CD4-positive, CD25-positive, alpha-beta regulatory T cell (primary cell): ENCODE data around the gene ATXN10. TPM values are rescaled to one million over a fixed set of nuclear protein-coding genes. Genes with fewer than 3 reads are reported as not detected.

Experiments used
- ATAC-seq, 2 donors: fragments of 150-1000 bp; cut with Tn5 transposase; one replicate each; pipeline ENCODE4 v1.10.0; 2021; ENCODE audit warnings: low read depth in 2 of 2, moderate number of reproducible peaks in 2 of 2, moderate library complexity in 1 of 2
- DNase-seq, 3 donors: peaks; one replicate each; pipeline versions ENCODE4 v3.0.0 to v3.0.0-alpha.2; 2012 to 2022; ENCODE audit warnings: mixed read lengths in 1 of 3
- H3K27ac ChIP-seq: one replicate; pipeline ENCODE4 v1.7.0; 2013; ENCODE audit warnings: mild to moderate bottlenecking, low read length; ENCODE audit not compliant: insufficient read depth, poor library complexity, severe bottlenecking
- H3K27me3 ChIP-seq: one replicate; pipeline ENCODE4 v1.7.0; 2013; ENCODE audit warnings: low read length; ENCODE audit not compliant: control insufficient read depth, insufficient read depth
- H3K36me3 ChIP-seq: one replicate; pipeline ENCODE4 v1.7.0; 2013; ENCODE audit warnings: mild to moderate bottlenecking, low read length, moderate library complexity; ENCODE audit not compliant: control insufficient read depth, insufficient read depth
- H3K4me1 ChIP-seq: 2 replicates; pipeline ENCODE4 v1.7.0; 2013; ENCODE audit warnings: mild to moderate bottlenecking, low read length; ENCODE audit not compliant: insufficient read depth, control insufficient read depth, poor library complexity, severe bottlenecking
- H3K4me3 ChIP-seq: one replicate; pipeline ENCODE4 v1.7.0; 2013; ENCODE audit warnings: low read depth, mild to moderate bottlenecking, low read length, moderate library complexity
- H3K9me3 ChIP-seq, 2 experiments: 1 replicate in 1 of 2; 2 replicates in 1 of 2; pipeline ENCODE4 v1.7.0; 2013; ENCODE audit warnings: low read length in 2 of 2, mild to moderate bottlenecking in 1 of 2, moderate library complexity in 1 of 2; ENCODE audit not compliant: control insufficient read depth in 2 of 2
- H3K27ac Mint-ChIP-seq, 3 donors: one replicate each; pipeline ENCODE4 v1.8.0; 2020 to 2022; ENCODE audit warnings: mild to moderate bottlenecking in 3 of 3, mixed read lengths in 3 of 3, moderate library complexity in 2 of 3
- H3K27me3 Mint-ChIP-seq: one replicate; pipeline ENCODE4 v1.8.0; 2022; ENCODE audit warnings: mild to moderate bottlenecking, mixed read lengths
- H3K36me3 Mint-ChIP-seq: one replicate; pipeline ENCODE4 v1.8.0; 2020; ENCODE audit warnings: mixed read lengths
- H3K4me1 Mint-ChIP-seq, 4 donors: one replicate each; pipeline ENCODE4 v1.8.0; 2020 to 2022; ENCODE audit warnings: mixed read lengths in 4 of 4, mild to moderate bottlenecking in 1 of 4
- H3K4me3 Mint-ChIP-seq, 4 donors: one replicate each; pipeline ENCODE4 v1.8.0; 2020 to 2022; ENCODE audit warnings: mild to moderate bottlenecking in 4 of 4, mixed read lengths in 4 of 4, moderate library complexity in 3 of 4
- H3K9me3 Mint-ChIP-seq, 7 donors: one replicate each; pipeline ENCODE4 v1.8.0; 2020 to 2022; ENCODE audit warnings: mixed read lengths in 7 of 7, mild to moderate bottlenecking in 3 of 7, moderate library complexity in 2 of 7
- polyA plus RNA-seq, 4 donors: library from polyadenylated mRNA; unstranded; fragments of 300-500 nt; fragmentation: Illumina TruSeq; gene quantifications; one replicate each; pipeline ENCODE4 v1.2.3, GENCODE V29; 2021
- total RNA-seq: library from RNA; stranded (reverse); gene quantifications from one replicate; pipeline ENCODE4 v1.2.3, GENCODE V29; 2022

The ATXN10 gene
- total and polyA plus RNA-seq, 5 donors from 2014 or later = 61.7 to 107 (median 80.6) TPM

DNA sequence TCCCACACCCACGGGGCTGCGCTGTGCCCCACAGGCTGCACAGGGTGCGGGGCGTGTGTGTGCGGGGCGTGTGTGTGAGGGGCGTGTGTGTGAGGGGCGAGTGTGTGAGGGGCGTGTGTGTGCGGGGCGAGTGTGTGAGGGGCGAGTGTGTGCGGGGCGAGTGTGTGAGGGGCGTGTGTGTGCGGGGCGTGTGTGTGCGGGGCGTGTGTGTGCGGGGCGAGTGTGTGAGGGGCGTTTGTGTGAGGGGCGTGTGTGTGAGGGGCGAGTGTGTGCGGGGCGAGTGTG, 218.7 kb downstream of the ATXN10 start:
- no peaks in the 10 kb centered on the region for H3K9me3 Mint-ChIP-seq
- Histone ChIP-seq H3K27me3 (no peaks in the 10 kb centered on the region), H3K27ac (no peak overlapping the region), H3K4me1 (no peaks in the 10 kb centered on the region), H3K9me3 (no peaks in the 10 kb centered on the region), H3K4me3 (no peak overlapping the region), H3K36me3 (no peaks in the 10 kb centered on the region)
- peaks cover 10% of the 10 kb centered on the region for H3K27me3 Mint-ChIP-seq
- DNase-seq = no peak
- no peak overlapping the region for H3K27ac Mint-ChIP-seq
- no peak overlapping the region for H3K4me3 Mint-ChIP-seq
- no peak for ATAC-seq
- no peaks in the 10 kb centered on the region for H3K4me1 Mint-ChIP-seq
- no peaks in the 10 kb centered on the region for H3K36me3 Mint-ChIP-seq

DNA sequence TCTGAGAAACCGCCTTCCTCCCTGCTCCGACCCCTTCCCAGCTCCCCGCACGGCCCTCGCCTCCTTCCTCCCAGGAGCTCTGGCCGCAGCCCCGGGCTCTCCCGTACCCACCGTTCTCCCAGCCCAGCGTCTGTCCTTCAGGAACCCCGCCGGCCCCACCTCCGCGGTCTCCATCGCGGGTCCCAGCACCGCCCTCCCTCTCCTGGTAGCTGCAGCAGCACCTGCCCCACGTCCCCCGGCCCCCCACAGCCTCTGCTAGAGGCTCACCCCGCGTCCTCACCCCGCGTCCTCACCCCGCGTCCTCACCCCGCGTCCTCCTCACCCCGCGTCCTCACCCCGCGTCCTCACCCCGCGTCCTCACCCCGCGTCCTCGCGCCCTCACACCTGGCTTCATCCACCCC, 219.4 kb downstream of the ATXN10 start:
- H3K27ac Mint-ChIP-seq = no peak overlapping the region
- no peaks in the 10 kb centered on the region for H3K4me1 Mint-ChIP-seq
- H3K36me3 Mint-ChIP-seq = no peaks in the 10 kb centered on the region
- Histone ChIP-seq H3K27ac (no peak overlapping the region), H3K36me3 (no peaks in the 10 kb centered on the region), H3K4me1 (no peaks in the 10 kb centered on the region), H3K27me3 (no peaks in the 10 kb centered on the region), H3K4me3 (no peak overlapping the region), H3K9me3 (no peaks in the 10 kb centered on the region)
- DNase-seq (no peak), ATAC-seq (no peak)
- H3K9me3 Mint-ChIP-seq = no peaks in the 10 kb centered on the region
- peaks cover 10% of the 10 kb centered on the region for H3K27me3 Mint-ChIP-seq
- no peak overlapping the region for H3K4me3 Mint-ChIP-seq

GRCh38 chr22:45891471-45891995, 219.9 kb downstream of the ATXN10 start:
- no peaks in the 10 kb centered on the region for H3K4me1 ChIP-seq
- no peak overlapping the region for H3K4me3 ChIP-seq
- H3K9me3 Mint-ChIP-seq = no peaks in the 10 kb centered on the region
- H3K36me3 ChIP-seq = no peaks in the 10 kb centered on the region
- H3K9me3 ChIP-seq = no peaks in the 10 kb centered on the region
- no peaks in the 10 kb centered on the region for H3K27me3 ChIP-seq
- no peak overlapping the region for H3K27ac Mint-ChIP-seq
- ATAC-seq = no peak
- no peak for DNase-seq
- no peak overlapping the region for H3K4me3 Mint-ChIP-seq
- no peak overlapping the region for H3K27ac ChIP-seq
- no peaks in the 10 kb centered on the region for H3K4me1 Mint-ChIP-seq
- peaks cover 9% of the 10 kb centered on the region for H3K27me3 Mint-ChIP-seq
- no peaks in the 10 kb centered on the region for H3K36me3 Mint-ChIP-seq

GRCh38 chr22:45891996-45892621, 220.5 kb downstream of the ATXN10 start:
- Mint-ChIP-seq H3K4me1 (no peaks in the 10 kb centered on the region), H3K9me3 (no peaks in the 10 kb centered on the region), H3K36me3 (no peaks in the 10 kb centered on the region), H3K27me3 (peaks cover 5% of the 10 kb centered on the region), H3K27ac (no peak overlapping the region), H3K4me3 (no peak overlapping the region)
- Histone ChIP-seq H3K27ac (no peak overlapping the region), H3K36me3 (no peaks in the 10 kb centered on the region), H3K9me3 (no peaks in the 10 kb centered on the region), H3K27me3 (no peaks in the 10 kb centered on the region), H3K4me3 (no peak overlapping the region), H3K4me1 (no peaks in the 10 kb centered on the region)
- ATAC-seq (no peak), DNase-seq (no peak)

DNA sequence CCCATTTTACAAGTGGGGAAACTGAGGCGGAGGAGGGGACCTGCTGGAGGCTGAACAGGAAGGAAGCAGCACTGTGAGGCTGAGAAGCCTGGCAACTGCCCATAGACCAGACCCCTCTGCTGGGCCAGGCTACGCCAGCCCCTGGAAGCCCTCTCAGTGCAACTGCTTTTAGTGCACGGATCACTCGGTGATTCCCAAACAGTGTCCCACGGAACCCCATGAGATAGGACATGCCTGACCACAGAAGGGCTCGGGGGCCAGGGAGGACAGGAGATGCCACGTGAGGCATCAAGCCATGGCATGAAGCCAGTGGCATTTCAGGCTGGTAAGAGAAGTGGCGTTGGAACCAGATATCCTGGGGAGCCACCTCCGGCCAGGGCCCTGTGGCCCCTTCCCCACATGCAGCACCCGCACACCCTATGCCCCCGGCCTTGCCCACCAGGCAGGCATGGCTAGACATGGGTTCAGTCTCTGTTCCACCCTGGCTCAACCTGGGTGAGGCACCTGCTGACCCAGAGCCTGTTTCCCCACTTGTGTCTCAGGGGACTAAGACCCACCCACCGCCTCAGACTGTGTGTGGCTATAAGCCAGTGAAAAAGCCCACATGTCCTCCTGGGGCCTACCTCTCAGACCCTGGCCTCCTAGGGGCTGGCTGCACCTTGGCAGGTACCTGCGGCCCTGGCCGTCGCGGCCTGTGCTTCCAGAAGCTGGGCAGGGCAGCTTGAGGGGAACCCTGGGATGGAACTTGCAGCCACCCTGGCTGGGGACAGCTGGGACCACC, 221.2 kb downstream of the ATXN10 start:
- peaks cover 5% of the 10 kb centered on the region for H3K27me3 Mint-ChIP-seq
- ATAC-seq = no peak
- no peaks in the 10 kb centered on the region for H3K4me1 ChIP-seq
- H3K4me3 Mint-ChIP-seq = no peak overlapping the region
- H3K27ac Mint-ChIP-seq = no peak overlapping the region
- no peak overlapping the region for H3K4me3 ChIP-seq
- no peak for DNase-seq
- no peaks in the 10 kb centered on the region for H3K36me3 ChIP-seq
- no peaks in the 10 kb centered on the region for H3K27me3 ChIP-seq
- no peaks in the 10 kb centered on the region for H3K9me3 Mint-ChIP-seq
- no peaks in the 10 kb centered on the region for H3K4me1 Mint-ChIP-seq
- no peaks in the 10 kb centered on the region for H3K9me3 ChIP-seq
- H3K36me3 Mint-ChIP-seq = no peaks in the 10 kb centered on the region
- no peak overlapping the region for H3K27ac ChIP-seq

DNA sequence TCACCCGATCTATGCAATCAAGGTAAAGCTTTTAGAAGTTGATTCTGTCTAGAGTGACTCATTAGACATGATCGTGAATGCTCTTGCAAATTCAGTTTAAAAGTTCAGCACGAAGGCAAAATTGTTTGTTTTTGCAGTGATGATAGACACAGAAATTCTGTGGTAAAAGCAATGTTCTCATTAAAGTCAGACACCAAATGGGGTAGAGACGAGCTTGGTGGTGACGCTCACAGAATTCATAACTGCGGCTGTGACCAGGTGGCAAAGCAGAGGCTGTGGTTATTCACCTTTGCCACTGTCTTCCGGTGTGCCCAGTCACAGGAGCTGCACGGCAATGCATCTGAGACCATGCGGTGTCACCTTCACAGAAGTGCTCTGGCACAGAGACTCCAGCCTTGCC, 221.9 kb downstream of the ATXN10 start:
- H3K27ac ChIP-seq = no peak overlapping the region
- DNase-seq = no peak
- H3K4me1 ChIP-seq = no peaks in the 10 kb centered on the region
- Mint-ChIP-seq H3K36me3 (no peaks in the 10 kb centered on the region), H3K9me3 (no peaks in the 10 kb centered on the region), H3K4me1 (no peaks in the 10 kb centered on the region), H3K27ac (no peak overlapping the region), H3K4me3 (no peak overlapping the region), H3K27me3 (peaks cover under 1% of the 10 kb centered on the region)
- ATAC-seq = no peak
- no peak overlapping the region for H3K4me3 ChIP-seq
- H3K27me3 ChIP-seq = no peaks in the 10 kb centered on the region
- H3K36me3 ChIP-seq = no peaks in the 10 kb centered on the region
- H3K9me3 ChIP-seq = no peaks in the 10 kb centered on the region

Other genes with a start within 250 kb of the ATXN10 start
- gene FBLN1, start 169.0 kb upstream of the ATXN10 start, total RNA-seq = 0.49 TPM
- gene FBLN1, start 169.0 kb upstream of the ATXN10 start, polyA plus RNA-seq = not detected